Sigmoid colon (tissue), 7 donors: ENCODE measurements around the gene ITGAD. TPM values are rescaled to one million over a fixed set of nuclear protein-coding genes. Genes with fewer than 3 reads are reported as not detected.

Experiments
- DNase-seq: peaks from one replicate; pipeline ENCODE4 v3.0.0-alpha.2; 2019
- H3K27ac ChIP-seq, 4 donors: fragments of 200-600 bp; sonication (generic); one replicate each; pipeline ENCODE4 v1.5.1; 2016 to 2019; ENCODE audit warnings: mild to moderate bottlenecking in 1 of 4
- H3K27me3 ChIP-seq, 3 donors: fragments of 200-600 bp; sonication (generic); one replicate each; pipeline ENCODE4 v1.5.1; 2019; ENCODE audit warnings: mild to moderate bottlenecking in 1 of 3
- H3K36me3 ChIP-seq, 4 donors: fragments of 200-600 bp; sonication (generic); one replicate each; pipeline ENCODE4 v1.5.1; 2016 to 2019
- H3K4me1 ChIP-seq, 4 donors: fragments of 200-600 bp; sonication (generic); one replicate each; pipeline ENCODE4 v1.5.1; 2017 to 2019
- H3K4me3 ChIP-seq, 4 donors: fragments of 200-600 bp; sonication (generic); one replicate each; pipeline ENCODE4 v1.5.1; 2017 to 2019; ENCODE audit warnings: mild to moderate bottlenecking in 2 of 4, moderate library complexity in 1 of 4
- H3K9me3 ChIP-seq, 4 donors: fragments of 200-600 bp in 3 of 4; sonication (generic) in 3 of 4; one replicate each; pipeline versions ENCODE4 v1.5.1 to v1.6.1; 2013 to 2019
- CTCF ChIP-seq, 4 experiments: fragments of 450-650 bp in 3 of 4; fragments of 200-600 bp in 1 of 4; IDR thresholded peaks; one replicate each; pipeline ENCODE4 v1.5.1; 2016 to 2019; ENCODE audit warnings: antibody characterized with exemption in 4 of 4, mild to moderate bottlenecking in 3 of 4, moderate library complexity in 2 of 4
- EP300 ChIP-seq, 4 donors: sonication (generic); formaldehyde crosslinking; IDR thresholded peaks; one replicate each; pipeline ENCODE4 v1.6.1; 2017; ENCODE audit warnings: antibody characterized with exemption in 4 of 4
- POLR2A ChIP-seq, 2 donors: fragments of 450-650 bp; IDR thresholded peaks; one replicate each; pipeline ENCODE4 v1.6.1; 2016; ENCODE audit warnings: antibody characterized with exemption in 2 of 2, mild to moderate bottlenecking in 2 of 2, moderate library complexity in 2 of 2
- POLR2AphosphoS5 ChIP-seq, 4 donors: sonication (generic); formaldehyde crosslinking; IDR thresholded peaks; one replicate each; pipeline ENCODE4 v1.6.1; 2017; ENCODE audit warnings: antibody characterized with exemption in 4 of 4
- WGBS, 2 donors: extraction: QIAGEN DNeasy Blood & Tissue Kit; methylation state at CpG; one replicate each; pipeline ENCODE4 v1.1.7; 2013; 5-methylcytosine and 5-hydroxymethylcytosine counted together
- intact Hi-C: fragments of 100-400 bp; cut with DNase I; formaldehyde crosslinking; loops from one replicate; pipeline ENCODE4 v1.15.1; 2023
- polyA plus RNA-seq, 3 donors: library from polyadenylated mRNA; stranded (reverse); fragments of 200-250 nt; gene quantifications; one replicate each; pipeline ENCODE4 v1.2.3, GENCODE V29; 2013
- total RNA-seq, 4 donors: library from RNA; depleted of rRNA; stranded (reverse); fragments of >200 nt; gene quantifications; one replicate each; pipeline ENCODE4 v1.1.0, GENCODE V29; 2016
- donor health status: healthy with polysubstance abuse.
- donor health status: Bipolar disorder and iron deficiency.
- donor health status: healthy.

Gene ITGAD
- total and polyA plus RNA-seq, 7 donors, result 0.22 TPM; not detected in 6

- intact Hi-C loops, result no loop called here
- H3K9me3 ChIP-seq, result no peaks in the 10 kb centered on the region
- H3K36me3 ChIP-seq, result no peaks in the 10 kb centered on the region
- H3K27ac ChIP-seq, result no peak overlapping the region
- no peak overlapping the region for H3K4me3 ChIP-seq
- WGBS, 2 donors, result 69 to 79% methylated on average over 14 of the region's 14 CpGs
- H3K4me1 ChIP-seq, result no peaks in the 10 kb centered on the region
- no peak for TF ChIP-seq POLR2A (IDR thresholded peaks at IDR 0.05)
- peaks cover 0 to 9% (median 0%) of the 10 kb centered on the region in 3 donors for H3K27me3 ChIP-seq
- no peak for DNase-seq
Observed at GRCh38 chr16:31355431-31356100, 37.6 kb upstream of the ITGAD start.

DNA sequence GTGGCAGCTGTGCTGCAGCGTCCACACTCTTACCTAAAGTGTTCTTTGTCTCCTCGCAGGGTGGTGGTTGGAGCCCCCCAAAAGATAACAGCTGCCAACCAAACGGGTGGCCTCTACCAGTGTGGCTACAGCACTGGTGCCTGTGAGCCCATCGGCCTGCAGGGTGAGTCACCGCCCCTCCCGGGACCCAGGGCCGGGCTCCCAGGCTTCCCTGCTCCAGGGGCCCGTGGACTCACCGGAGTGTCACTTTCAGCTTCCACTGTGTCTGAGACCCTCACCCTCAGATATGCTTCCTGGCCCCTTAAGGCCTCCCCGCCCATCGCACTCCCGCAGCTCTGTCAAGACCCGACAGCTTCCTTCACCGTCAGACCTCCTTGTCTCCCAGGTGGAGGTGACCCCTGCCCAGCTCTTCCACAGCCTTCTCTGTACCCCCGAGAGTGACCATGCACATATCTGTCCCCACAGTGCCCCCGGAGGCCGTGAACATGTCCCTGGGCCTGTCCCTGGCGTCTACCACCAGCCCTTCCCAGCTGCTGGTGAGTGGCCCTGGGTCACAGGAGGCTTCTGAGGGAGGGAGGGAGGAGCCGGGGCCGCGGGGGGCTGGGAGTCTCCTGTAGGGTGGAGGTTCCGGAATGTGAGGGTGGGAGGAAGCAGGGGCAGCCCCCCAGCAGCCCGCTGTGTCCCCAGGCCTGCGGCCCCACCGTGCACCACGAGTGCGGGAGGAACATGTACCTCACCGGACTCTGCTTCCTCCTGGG is 36.4 kb upstream of the ITGAD start:
- H3K27ac ChIP-seq, result no peak overlapping the region
- intact Hi-C loops, result no loop called here
- no peaks in the 10 kb centered on the region for H3K4me1 ChIP-seq
- no peaks in the 10 kb centered on the region for H3K9me3 ChIP-seq
- peaks cover 0 to 9% (median 1%) of the 10 kb centered on the region in 3 donors for H3K27me3 ChIP-seq
- no peak overlapping the region for H3K4me3 ChIP-seq
- 64% methylated on average over 28 of the region's 28 CpGs for WGBS, 2 donors
- DNase-seq, result no peak
- TF ChIP-seq POLR2AphosphoS5 (IDR thresholded peaks at IDR 0.05) (no peak), EP300 (IDR thresholded peaks at IDR 0.05) (no peak), CTCF (IDR thresholded peaks at IDR 0.05) (no peak), POLR2A (IDR thresholded peaks at IDR 0.05) (no peak)
- H3K36me3 ChIP-seq, result no peaks in the 10 kb centered on the region

DNA sequence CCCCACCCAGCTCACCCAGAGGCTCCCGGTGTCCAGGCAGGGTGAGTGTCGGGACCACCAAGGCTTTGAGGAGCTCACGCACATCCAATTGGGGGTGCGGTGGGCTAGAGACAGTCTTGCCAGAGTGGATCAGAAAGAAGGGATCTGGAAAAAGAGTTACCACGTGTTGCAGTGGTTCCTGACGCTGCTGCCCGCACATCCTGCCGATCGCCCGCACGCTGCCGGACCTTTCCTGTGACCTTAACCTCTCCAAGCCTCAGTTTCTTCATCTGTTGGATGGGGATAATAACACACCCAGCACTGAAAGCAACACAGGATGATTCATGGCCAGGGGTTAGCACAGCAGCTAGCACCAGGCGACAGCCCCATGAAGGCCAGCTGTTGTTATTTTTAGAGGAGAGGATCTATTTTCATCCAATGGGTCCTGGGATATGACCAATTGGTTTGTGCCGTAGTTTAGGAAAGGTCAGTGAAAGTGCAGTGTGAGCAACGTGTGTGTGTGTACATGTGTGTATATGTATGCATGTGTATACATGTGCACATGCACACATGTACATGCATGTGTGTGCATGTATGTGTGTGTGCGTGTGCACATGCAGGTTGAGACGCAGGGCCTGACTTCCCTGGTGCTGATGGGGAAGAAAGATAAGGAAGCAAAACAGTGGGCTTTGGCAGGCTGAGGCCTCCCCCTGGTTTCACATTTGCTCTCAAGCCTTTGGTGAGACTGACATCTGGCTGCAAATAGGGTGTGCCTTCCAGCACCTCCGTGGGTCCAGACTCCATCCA is 35.6 kb upstream of the ITGAD start:
- Histone ChIP-seq H3K27ac (no peak overlapping the region), H3K4me1 (no peaks in the 10 kb centered on the region), H3K4me3 (no peak overlapping the region), H3K9me3 (no peaks in the 10 kb centered on the region), H3K27me3 (peaks cover 0 to 13% (median 9%) of the 10 kb centered on the region in 3 donors), H3K36me3 (no peaks in the 10 kb centered on the region)
- intact Hi-C loops, result no loop called here
- no peak for DNase-seq
- no peak for TF ChIP-seq CTCF (IDR thresholded peaks at IDR 0.05)
- TF ChIP-seq POLR2A (IDR thresholded peaks at IDR 0.05), result no peak
- no peak for TF ChIP-seq EP300 (IDR thresholded peaks at IDR 0.05)
- no peak for TF ChIP-seq POLR2AphosphoS5 (IDR thresholded peaks at IDR 0.05)
- WGBS, 2 donors, result 73 to 78% methylated on average over 18 of the region's 18 CpGs

GRCh38 chr16:31360251-31360650 is 32.9 kb upstream of the ITGAD start:
- H3K4me3 ChIP-seq, result no peak overlapping the region
- H3K27ac ChIP-seq, result no peak overlapping the region
- intact Hi-C loops, result no loop called here
- no peaks in the 10 kb centered on the region for H3K4me1 ChIP-seq
- WGBS, 2 donors, result 86 to 88% methylated on average over 7 of the region's 7 CpGs
- peaks cover 0 to 13% (median 9%) of the 10 kb centered on the region in 3 donors for H3K27me3 ChIP-seq
- no peak for DNase-seq
- H3K36me3 ChIP-seq, result no peaks in the 10 kb centered on the region
- no peaks in the 10 kb centered on the region for H3K9me3 ChIP-seq
- TF ChIP-seq POLR2A (IDR thresholded peaks at IDR 0.05), result no peak
- TF ChIP-seq CTCF (IDR thresholded peaks at IDR 0.05), result no peak
- TF ChIP-seq EP300 (IDR thresholded peaks at IDR 0.05), result no peak
- no peak for TF ChIP-seq POLR2AphosphoS5 (IDR thresholded peaks at IDR 0.05)
